HG02852 (cell line): ENCODE results near the gene PLIN4.
"Not testable (repeated sequence)": the region's sequence is repeated elsewhere in the genome, so short reads cannot be mapped to it uniquely, and the experiment has no call there.

Source experiments
- ATAC-seq: cut with Tn5 transposase; IDR thresholded peaks from one replicate; pipeline ENCODE4 v1.9.1; 2021; ENCODE audit warnings: mild to moderate bottlenecking, moderate library complexity; ENCODE audit not compliant: unreplicated experiment

The PLIN4 gene

GRCh38 chr19:4527377-4527776 lies 9.1 kb upstream of the PLIN4 start:
- not testable (repeated sequence) for ATAC-seq

GRCh38 chr19:4525563-4526002 lies 7.3 kb upstream of the PLIN4 start:
- no peak for ATAC-seq

- no peak for ATAC-seq
Measured at GRCh38 chr19:4524808-4525562, 6.7 kb upstream of the PLIN4 start.

- ATAC-seq: no peak
Measured at GRCh38 chr19:4523306-4524110, 5.2 kb upstream of the PLIN4 start.

- no peak for ATAC-seq
Measured at GRCh38 chr19:4522291-4523002, 4.2 kb upstream of the PLIN4 start.

GRCh38 chr19:4521888-4522242 lies 3.6 kb upstream of the PLIN4 start:
- ATAC-seq: no peak

GRCh38 chr19:4521170-4521887 lies 3.0 kb upstream of the PLIN4 start:
- no peak for ATAC-seq

- ATAC-seq: no peak
Measured at GRCh38 chr19:4519521-4520277, 1.4 kb upstream of the PLIN4 start.

- ATAC-seq: no peak
Measured at GRCh38 chr19:4519172-4519496, 848 bp upstream of the PLIN4 start.

GRCh38 chr19:4517451-4518057 lies 732 bp downstream of the PLIN4 start:
- ATAC-seq: no peak

- ATAC-seq: no peak
Measured at GRCh38 chr19:4516939-4517300, 1.4 kb downstream of the PLIN4 start.

GRCh38 chr19:4516199-4516938 lies 1.9 kb downstream of the PLIN4 start:
- no peak for ATAC-seq

GRCh38 chr19:4515732-4516131 lies 2.6 kb downstream of the PLIN4 start:
- no peak for ATAC-seq

- no peak for ATAC-seq
Measured at GRCh38 chr19:4513248-4513647, 5.0 kb downstream of the PLIN4 start.

- no peak for ATAC-seq
Measured at GRCh38 chr19:4512070-4512469, 6.2 kb downstream of the PLIN4 start.

- ATAC-seq: no peak
Measured at GRCh38 chr19:4511300-4512054, 6.8 kb downstream of the PLIN4 start.

GRCh38 chr19:4510435-4511255 lies 7.6 kb downstream of the PLIN4 start:
- ATAC-seq: no peak

GRCh38 chr19:4508698-4509097 lies 9.6 kb downstream of the PLIN4 start:
- ATAC-seq: no peak
